Activated CD4-positive, alpha-beta T cell treated with anti-CD3 and anti-CD28 coated beads for 48 hours (primary cell): ENCODE measurements around the gene A2ML1.
"Not testable (repeated sequence)": the region's sequence is repeated elsewhere in the genome, so short reads cannot be mapped to it uniquely, and the experiment has no call there.

ENCODE experiments used
- DNase-seq: peaks from one replicate; pipeline ENCODE4 v3.0.0-alpha.2; 2020

Gene A2ML1

GRCh38 chr12:8860165-8860961 lies 37.9 kb downstream of the A2ML1 start:
- peak; percentile 44 for DNase-seq

GRCh38 chr12:8866429-8866828 lies 44.0 kb downstream of the A2ML1 start:
- no peak for DNase-seq

GRCh38 chr12:8867009-8867408 lies 44.6 kb downstream of the A2ML1 start:
- no peak for DNase-seq

- no peak for DNase-seq
These were observed 45.4 kb downstream of the A2ML1 start for GRCh38 chr12:8867786-8868185.

GRCh38 chr12:8870586-8870985 lies 48.2 kb downstream of the A2ML1 start:
- DNase-seq: no peak

- DNase-seq: no peak
These were observed 48.6 kb downstream of the A2ML1 start for GRCh38 chr12:8871068-8871467.

- no peak for DNase-seq
These were observed 54.5 kb downstream of the A2ML1 start for GRCh38 chr12:8876887-8877286.

- DNase-seq: no peak
These were observed 64.3 kb downstream of the A2ML1 start for GRCh38 chr12:8886502-8887284.

GRCh38 chr12:8887285-8887715 lies 64.9 kb downstream of the A2ML1 start:
- DNase-seq: no peak

- peak; percentile 65 for DNase-seq
These were observed 68.1 kb downstream of the A2ML1 start for GRCh38 chr12:8890313-8891085.

GRCh38 chr12:8891976-8892375 lies 69.6 kb downstream of the A2ML1 start:
- DNase-seq: no peak

- no peak for DNase-seq
These were observed 72.0 kb downstream of the A2ML1 start for GRCh38 chr12:8894378-8894777.

- DNase-seq: no peak
These were observed 72.6 kb downstream of the A2ML1 start for GRCh38 chr12:8894986-8895385.

- no peak for DNase-seq
These were observed 74.7 kb downstream of the A2ML1 start for GRCh38 chr12:8897081-8897480.

GRCh38 chr12:8899830-8900229 lies 77.4 kb downstream of the A2ML1 start:
- DNase-seq: no peak

- DNase-seq: not testable (repeated sequence)
These were observed 80.3 kb downstream of the A2ML1 start for GRCh38 chr12:8902703-8903102.

- DNase-seq: no peak
These were observed 81.2 kb downstream of the A2ML1 start for GRCh38 chr12:8903646-8904045.

- DNase-seq: no peak
These were observed 82.2 kb downstream of the A2ML1 start for GRCh38 chr12:8904665-8905064.

- no peak for DNase-seq
These were observed 83.1 kb downstream of the A2ML1 start for GRCh38 chr12:8905546-8905945.

GRCh38 chr12:8906266-8907180 lies 84.1 kb downstream of the A2ML1 start:
- DNase-seq: no peak

- no peak for DNase-seq
These were observed 85.1 kb downstream of the A2ML1 start for GRCh38 chr12:8907513-8907912.

- DNase-seq: no peak
These were observed 87.3 kb downstream of the A2ML1 start for GRCh38 chr12:8909752-8910151.
